ENCODE data around the gene ARID1B.

DNA sequence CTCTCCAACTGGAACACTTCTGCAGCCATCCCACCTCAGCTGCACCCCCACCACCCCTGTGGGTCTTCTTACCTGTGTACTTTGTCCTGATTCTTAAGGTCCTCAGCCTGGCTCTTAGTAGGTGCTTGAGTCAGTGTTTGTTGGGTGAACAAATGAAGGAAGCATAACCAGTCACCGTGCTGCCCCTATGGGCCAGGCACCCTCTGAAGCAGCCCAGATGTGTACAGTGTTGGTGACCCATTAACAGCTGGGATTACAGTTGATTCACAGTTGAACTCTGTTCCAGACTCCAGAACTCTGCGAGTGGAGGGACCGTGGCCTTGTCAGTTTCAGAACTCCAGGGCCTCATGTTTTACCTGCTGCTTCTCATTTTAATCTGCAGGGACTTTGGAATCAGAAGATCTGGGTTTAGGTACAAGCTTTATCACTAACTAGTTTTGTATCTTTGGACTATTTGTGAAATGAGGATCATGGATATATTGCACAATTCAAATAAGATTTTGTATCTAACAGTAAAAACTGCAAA is 342.4 kb downstream of the ARID1B start:
- TF ChIP-seq, protein P1, sequence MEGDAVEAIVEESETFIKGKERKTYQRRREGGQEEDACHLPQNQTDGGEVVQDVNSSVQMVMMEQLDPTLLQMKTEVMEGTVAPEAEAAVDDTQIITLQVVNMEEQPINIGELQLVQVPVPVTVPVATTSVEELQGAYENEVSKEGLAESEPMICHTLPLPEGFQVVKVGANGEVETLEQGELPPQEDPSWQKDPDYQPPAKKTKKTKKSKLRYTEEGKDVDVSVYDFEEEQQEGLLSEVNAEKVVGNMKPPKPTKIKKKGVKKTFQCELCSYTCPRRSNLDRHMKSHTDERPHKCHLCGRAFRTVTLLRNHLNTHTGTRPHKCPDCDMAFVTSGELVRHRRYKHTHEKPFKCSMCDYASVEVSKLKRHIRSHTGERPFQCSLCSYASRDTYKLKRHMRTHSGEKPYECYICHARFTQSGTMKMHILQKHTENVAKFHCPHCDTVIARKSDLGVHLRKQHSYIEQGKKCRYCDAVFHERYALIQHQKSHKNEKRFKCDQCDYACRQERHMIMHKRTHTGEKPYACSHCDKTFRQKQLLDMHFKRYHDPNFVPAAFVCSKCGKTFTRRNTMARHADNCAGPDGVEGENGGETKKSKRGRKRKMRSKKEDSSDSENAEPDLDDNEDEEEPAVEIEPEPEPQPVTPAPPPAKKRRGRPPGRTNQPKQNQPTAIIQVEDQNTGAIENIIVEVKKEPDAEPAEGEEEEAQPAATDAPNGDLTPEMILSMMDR (IDR thresholded peaks at IDR 0.05; ENCODE audit: poor library complexity), result no peak
- no peak for TF ChIP-seq EZH2 (IDR thresholded peaks at IDR 0.05; ENCODE audit: borderline replicate concordance)
